T-cell (primary cell): Measurements from ENCODE around the gene MMP19. TPM values are rescaled to one million over a fixed set of nuclear protein-coding genes. Genes with fewer than 3 reads are reported as not detected.
"Not testable (repeated sequence)": the region's sequence is repeated elsewhere in the genome, so short reads cannot be mapped to it uniquely, and the experiment has no call there.

ENCODE experiments used
- ATAC-seq, 4 experiments: fragments of 200-7000 bp in 3 of 4; fragments of 150-1000 bp in 1 of 4; cut with Tn5 transposase; replicated peaks in 1 of 4; 1 replicate in 3 of 4; 2 replicates in 1 of 4; pipeline ENCODE4 v1.10.0; 2021; ENCODE audit warnings: moderate library complexity in 3 of 4, mild to moderate bottlenecking in 2 of 4, moderate number of reproducible peaks in 1 of 4
- CTCF ChIA-PET, 2 donors: fragments of 300-600 bp; sonication (Branson Sonifier 250); formaldehyde crosslinking; loops; one replicate each; lab custom pipeline; 2022; ENCODE audit warnings: antibody characterized with exemption in 2 of 2; lab: Charles Lee
- POLR2A ChIA-PET, 2 donors: fragments of 300-600 bp; sonication (Branson Sonifier 250); formaldehyde crosslinking; loops; one replicate each; lab custom pipeline; 2022; ENCODE audit warnings: antibody characterized with exemption in 2 of 2; lab: Charles Lee
- DNase-seq, 35 experiments: peaks; one replicate each; pipeline versions ENCODE4 v3.0.0 to v3.0.0-alpha.2; 2013 to 2023
- H3K27ac ChIP-seq: one replicate; pipeline ENCODE4 v1.5.1; 2013; ENCODE audit warnings: low read length
- H3K27me3 ChIP-seq, 2 experiments: replicated peaks in 1 of 2; 1 replicate in 1 of 2; 2 replicates in 1 of 2; pipeline versions ENCODE4 v1.6.1 to v1.7.0; 2013; ENCODE audit warnings: low read length in 1 of 2, mixed read lengths in 1 of 2; ENCODE audit not compliant: control insufficient read depth in 2 of 2, insufficient read depth in 2 of 2; ENCODE audit errors: extremely low read depth in 1 of 2
- H3K36me3 ChIP-seq, 2 donors: 1 replicate in 1 of 2; 2 replicates in 1 of 2; pipeline versions ENCODE4 v1.6.1 to v1.7.0; 2013; ENCODE audit warnings: low read length in 1 of 2; ENCODE audit not compliant: control insufficient read depth in 2 of 2, insufficient read depth in 1 of 2; ENCODE audit errors: extremely low read depth in 1 of 2
- H3K4me1 ChIP-seq, 2 experiments: 1 replicate in 1 of 2; 2 replicates in 1 of 2; pipeline versions ENCODE4 v1.6.1 to v1.7.0; 2013; ENCODE audit warnings: low read length in 2 of 2, mixed read lengths in 1 of 2; ENCODE audit not compliant: insufficient read depth in 2 of 2, control insufficient read depth in 1 of 2; ENCODE audit errors: extremely low read depth in 1 of 2
- H3K4me3 ChIP-seq, 2 donors: 1 replicate in 1 of 2; 2 replicates in 1 of 2; pipeline versions ENCODE4 v1.5.1 to v1.7.0; 2013; ENCODE audit warnings: mild to moderate bottlenecking in 2 of 2, low read length in 1 of 2, moderate library complexity in 1 of 2; ENCODE audit not compliant: control insufficient read depth in 1 of 2; ENCODE audit errors: extremely low read depth in 1 of 2
- H3K9me3 ChIP-seq: 2 replicates; pipeline ENCODE4 v1.7.0; 2013
- H3K27ac Mint-ChIP-seq, 2 donors: one replicate each; pipeline ENCODE4 v1.8.0; 2020 to 2021; ENCODE audit warnings: mild to moderate bottlenecking in 2 of 2, mixed read lengths in 2 of 2
- H3K27me3 Mint-ChIP-seq, 2 donors: one replicate each; pipeline ENCODE4 v1.8.0; 2021 to 2022; ENCODE audit warnings: mixed read lengths in 2 of 2
- H3K36me3 Mint-ChIP-seq: one replicate; pipeline ENCODE4 v1.8.0; 2021; ENCODE audit warnings: mixed read lengths
- H3K4me1 Mint-ChIP-seq, 3 donors: one replicate each; pipeline ENCODE4 v1.8.0; 2020 to 2022; ENCODE audit warnings: mixed read lengths in 3 of 3, mild to moderate bottlenecking in 1 of 3
- H3K4me3 Mint-ChIP-seq, 3 donors: one replicate each; pipeline ENCODE4 v1.8.0; 2020 to 2022; ENCODE audit warnings: mild to moderate bottlenecking in 3 of 3, mixed read lengths in 3 of 3, moderate library complexity in 3 of 3
- H3K9me3 Mint-ChIP-seq, 3 donors: one replicate each; pipeline ENCODE4 v1.8.0; 2020 to 2022; ENCODE audit warnings: mixed read lengths in 3 of 3
- WGBS: methylation state at CpG from one replicate; pipeline ENCODE4 v1.1.5; 2013; ENCODE audit warnings: missing lambda C conversion rate; ENCODE audit not compliant: insufficient coverage; 5-methylcytosine and 5-hydroxymethylcytosine counted together
- total RNA-seq, 35 experiments: library from RNA in 6 of 35; stranded (reverse) in 6 of 35; fragments of 120-200 nt in 1 of 35; gene quantifications; one replicate each; pipeline versions ENCODE4 v1.2.1 to v1.2.4 and lab custom pipeline; 2013 to 2026

Gene MMP19
- total RNA-seq, 5 donors from 2014 or later (not counting 1 experiment from before 2014, with no cell fraction given) = not detected

DNA sequence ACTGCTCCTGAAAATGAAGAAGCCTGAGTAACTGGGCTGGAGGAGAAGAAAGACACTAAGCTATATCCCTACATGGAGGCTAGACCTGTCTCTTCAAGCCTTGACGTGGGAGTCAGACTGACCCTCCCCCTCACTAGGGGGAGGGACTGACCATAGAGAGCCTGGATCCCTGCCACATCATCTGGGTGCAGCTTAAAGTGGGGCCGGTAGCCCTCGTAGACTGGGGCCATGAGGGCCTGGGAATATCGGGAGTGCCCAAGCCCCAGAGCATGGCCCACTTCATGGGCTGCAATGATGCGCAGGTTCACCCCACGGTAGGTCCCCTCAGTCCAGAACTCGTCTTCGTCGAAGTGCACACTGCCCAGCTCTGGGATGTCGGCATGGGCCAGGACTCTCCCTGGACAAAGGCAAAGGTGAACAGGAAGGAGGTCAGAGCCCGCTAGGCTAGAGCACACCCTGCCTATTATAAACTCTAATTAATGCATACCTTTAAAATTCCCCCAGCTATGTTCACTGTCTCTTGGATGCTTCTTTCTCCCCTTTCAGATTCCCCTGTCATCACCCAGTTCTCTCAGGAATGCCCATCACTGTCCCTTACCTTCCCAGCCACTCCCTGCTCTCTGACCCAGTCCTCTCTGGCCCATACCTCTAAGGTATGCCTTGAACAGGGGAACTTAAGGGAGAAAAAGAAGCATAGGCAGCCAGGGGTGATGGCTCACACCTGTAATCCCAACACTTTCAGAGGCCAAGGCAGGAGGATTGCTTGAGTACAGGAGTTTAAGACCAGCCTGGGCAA, 3.2 kb downstream of the MMP19 start:
- ATAC-seq (no peak), DNase-seq (no peak)
- peaks cover 0 to 9% of the 10 kb centered on the region in 2 experiments for H3K27me3 ChIP-seq
- Mint-ChIP-seq H3K4me3 (no peak overlapping the region), H3K27me3 (no peaks in the 10 kb centered on the region), H3K9me3 (no peaks in the 10 kb centered on the region), H3K36me3 (no peaks in the 10 kb centered on the region), H3K4me1 (peaks cover 4 to 15% (median 5%) of the 10 kb centered on the region in 3 donors), H3K27ac (no peak overlapping the region)
- peaks cover 0 to 7% of the 10 kb centered on the region in 2 donors for H3K36me3 ChIP-seq
- H3K27ac ChIP-seq = no peak overlapping the region
- no peaks in the 10 kb centered on the region for H3K9me3 ChIP-seq
- H3K4me1 ChIP-seq = no peaks in the 10 kb centered on the region
- no peak overlapping the region for H3K4me3 ChIP-seq
- 87% methylated on average over 9 of the region's 11 CpGs for WGBS
- ChIA-PET POLR2A (interaction anchor here in 1 of 2 donors (0.6 kb wide), 1 partner anchor 204 kb away, joined by 3 read pairs; no protein-coding TSS in a partner anchor), CTCF (no interaction called here)

DNA sequence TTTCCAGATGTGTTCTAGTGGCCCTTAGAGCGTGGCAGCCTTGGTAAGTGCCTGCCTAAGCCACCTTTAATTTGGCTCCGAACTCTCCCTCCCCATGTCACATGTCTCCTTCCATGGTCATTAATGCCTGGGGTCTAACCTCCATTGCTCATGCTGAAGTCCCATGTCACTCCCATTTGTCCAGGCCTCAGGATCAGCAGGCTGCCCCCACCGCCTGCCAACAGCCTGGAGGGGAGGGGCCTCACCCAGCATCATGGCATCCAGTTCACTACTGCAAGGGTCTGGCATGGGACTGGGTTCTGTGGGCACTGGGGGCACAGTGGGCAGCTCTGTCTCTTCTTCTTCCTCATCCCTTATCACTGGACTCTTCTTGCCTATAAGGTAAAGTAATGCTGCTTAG, 4.4 kb downstream of the MMP19 start:
- 93% methylated on average over 3 of the region's 3 CpGs for WGBS
- H3K9me3 Mint-ChIP-seq = no peaks in the 10 kb centered on the region
- no peak overlapping the region for H3K4me3 ChIP-seq
- peaks cover 0 to 9% of the 10 kb centered on the region in 2 experiments for H3K27me3 ChIP-seq
- no peak overlapping the region for H3K4me3 Mint-ChIP-seq
- POLR2A ChIA-PET = interaction anchor here in 1 of 2 donors (0.7 kb wide), 2 partner anchors 1259 to 1747 kb away, joined by 7 to 8 read pairs; no protein-coding TSS in a partner anchor
- peaks cover 5 to 15% (median 5%) of the 10 kb centered on the region in 3 donors for H3K4me1 Mint-ChIP-seq
- no peak for ATAC-seq
- CTCF ChIA-PET = no interaction called here
- H3K9me3 ChIP-seq = no peaks in the 10 kb centered on the region
- H3K27me3 Mint-ChIP-seq = no peaks in the 10 kb centered on the region
- no peak for DNase-seq
- H3K27ac Mint-ChIP-seq = no peak overlapping the region
- peaks cover 0 to 7% of the 10 kb centered on the region in 2 donors for H3K36me3 ChIP-seq
- H3K36me3 Mint-ChIP-seq = no peaks in the 10 kb centered on the region
- H3K27ac ChIP-seq = no peak overlapping the region
- H3K4me1 ChIP-seq = peaks cover 0 to under 1% of the 10 kb centered on the region in 2 experiments

DNA sequence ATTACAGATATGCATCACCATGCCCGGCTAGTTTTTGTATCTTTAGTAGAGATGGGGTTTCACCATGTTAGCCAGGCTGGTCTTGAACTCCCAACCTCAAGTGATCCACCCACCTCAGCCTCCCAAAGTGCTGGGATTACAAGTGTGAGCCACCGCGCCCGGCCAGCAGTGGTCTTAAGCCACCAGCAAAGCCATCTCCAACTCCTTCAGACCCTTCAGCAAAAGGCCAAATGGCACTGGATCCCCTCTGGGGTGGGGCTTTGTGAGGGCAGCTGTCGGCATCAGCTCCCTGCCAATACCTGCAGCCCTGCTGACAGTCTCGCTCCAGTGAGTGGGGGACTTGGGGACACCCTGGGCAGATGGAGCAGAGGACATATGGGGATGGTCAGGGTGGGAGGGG, 8.3 kb downstream of the MMP19 start:
- CTCF ChIA-PET = interaction anchor here in 1 of 2 donors (0.6 kb wide), 1 partner anchor 1924 kb away, joined by 3 read pairs; no protein-coding TSS in a partner anchor
- DNase-seq, H3K4me3 Mint-ChIP-seq, H3K27ac Mint-ChIP-seq, H3K9me3 Mint-ChIP-seq, H3K27me3 Mint-ChIP-seq, H3K27ac ChIP-seq, ATAC-seq, POLR2A ChIA-PET, H3K36me3 ChIP-seq, H3K36me3 Mint-ChIP-seq, H3K27me3 ChIP-seq, H3K4me3 ChIP-seq, H3K9me3 ChIP-seq: not testable (repeated sequence)
- H3K4me1 ChIP-seq = peaks cover 5 to 24% of the 10 kb centered on the region in 2 experiments
- H3K4me1 Mint-ChIP-seq = peaks cover 25 to 44% (median 29%) of the 10 kb centered on the region in 3 donors
- WGBS = 93% methylated on average over 2 of the region's 6 CpGs

DNA sequence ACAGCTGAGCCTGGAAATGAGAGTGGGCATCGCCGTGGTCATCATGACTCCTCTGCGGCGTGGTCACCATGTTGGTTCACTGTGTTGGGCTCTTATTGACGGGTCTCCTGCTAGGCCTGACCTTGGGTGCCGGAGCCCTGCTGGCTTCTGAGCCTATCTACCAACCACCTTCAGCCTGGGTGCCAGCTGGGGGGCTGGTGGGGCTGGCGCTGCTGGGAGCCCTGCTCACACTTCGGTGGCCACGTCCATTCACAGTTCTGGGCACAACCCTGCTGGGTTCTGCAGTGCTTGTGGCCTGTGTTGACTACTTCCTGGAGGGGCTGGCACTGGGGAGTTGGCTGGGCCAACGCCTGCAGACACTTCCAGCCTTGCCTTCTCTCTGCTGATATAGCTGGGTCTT, 9.7 kb downstream of the MMP19 start:
- Mint-ChIP-seq H3K36me3 (peaks cover 1% of the 10 kb centered on the region), H3K4me3 (peak overlapping the region in 1 of 3 donors; percentile 94), H3K27ac (peak overlapping the region in 1 of 2 donors; percentile 61), H3K9me3 (no peaks in the 10 kb centered on the region), H3K27me3 (no peaks in the 10 kb centered on the region), H3K4me1 (peaks cover 33 to 49% (median 37%) of the 10 kb centered on the region in 3 donors)
- Histone ChIP-seq H3K4me1 (peaks cover 13 to 34% of the 10 kb centered on the region in 2 experiments), H3K36me3 (peaks cover 0 to 9% of the 10 kb centered on the region in 2 donors), H3K27ac (no peak overlapping the region), H3K9me3 (no peaks in the 10 kb centered on the region), H3K27me3 (peaks cover 0 to 6% of the 10 kb centered on the region in 2 experiments), H3K4me3 (no peak overlapping the region)
- 92% methylated on average over 8 of the region's 10 CpGs for WGBS
- ChIA-PET CTCF (no interaction called here), POLR2A (no interaction called here)
- DNase-seq = no peak
- no peak for ATAC-seq

DNA sequence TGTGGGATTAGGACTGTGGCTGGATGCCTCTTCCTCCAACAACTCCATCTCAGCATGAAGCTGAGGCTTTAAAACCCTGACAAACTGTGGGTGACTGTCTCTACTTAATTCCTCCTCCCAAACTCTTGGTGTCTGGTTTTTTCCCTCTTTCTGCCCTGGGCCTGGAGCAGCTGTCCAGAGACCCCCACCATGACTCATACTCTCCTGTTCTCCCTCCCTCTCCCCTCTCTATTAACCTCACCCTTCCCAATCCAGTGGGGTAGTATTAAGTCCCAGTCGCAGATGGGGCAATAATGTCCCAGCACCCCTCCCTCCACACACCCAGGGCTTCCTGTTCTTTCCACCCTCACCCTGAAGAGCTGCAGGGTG, 11.3 kb downstream of the MMP19 start:
- ATAC-seq (no peak), DNase-seq (no peak)
- Histone ChIP-seq H3K36me3 (peaks cover 0 to 9% of the 10 kb centered on the region in 2 donors), H3K9me3 (no peaks in the 10 kb centered on the region), H3K4me1 (peaks cover 20 to 50% of the 10 kb centered on the region in 2 experiments), H3K27ac (no peak overlapping the region), H3K4me3 (peak overlapping the region in 1 of 2 donors; percentile 86), H3K27me3 (no peaks in the 10 kb centered on the region)
- Mint-ChIP-seq H3K9me3 (no peaks in the 10 kb centered on the region), H3K36me3 (peaks cover 7% of the 10 kb centered on the region), H3K27ac (peak overlapping the region; percentile 74 to 90), H3K4me1 (peaks cover 45 to 62% (median 53%) of the 10 kb centered on the region in 3 donors), H3K4me3 (peak overlapping the region; percentile 94 to 97 (median 94)), H3K27me3 (no peaks in the 10 kb centered on the region)
- ChIA-PET POLR2A (interaction anchor here (0.6 kb wide), 2 partner anchors 28 to 292 kb away, joined by 3 to 4 read pairs; no protein-coding TSS in a partner anchor), CTCF (interaction anchor here in 1 of 2 donors (3.0 to 3.7 kb wide), 2 partner anchors 14 to 96 kb away, joined by 15 to 62 read pairs; partner anchors contain the start of genes ORMDL2, PYM1 and SARNP)
- WGBS = no CpG with 5 or more reads among the region's 1 CpG
